ENCODE measurements around the gene CANT1. TPM values are rescaled to one million over a fixed set of nuclear protein-coding genes. Genes with fewer than 3 reads are reported as not detected.

Gene CANT1
- total RNA-seq, 1 donor from 2014 or later, result 39.3 TPM

GRCh38 chr17:78981010-78981888, 28.3 kb downstream of the CANT1 start:
- CTCF ChIA-PET, result interaction anchor here (1.1 kb wide), 1 partner anchor 10 kb away, joined by 4 read pairs; no protein-coding TSS in a partner anchor
- no peak for TF ChIP-seq CTCF (IDR thresholded peaks at IDR 0.05)
- intact Hi-C loops (cut with micrococcal nuclease), result no loop called here
- POLR2A ChIA-PET, result interaction anchor here (0.6 kb wide), 1 partner anchor 799 kb away, joined by 6 read pairs; no protein-coding TSS in a partner anchor
- Mint-ChIP-seq H3K27ac (no peak overlapping the region), H3K4me1 (peaks cover 17% of the 10 kb centered on the region), H3K4me3 (no peak overlapping the region), H3K36me3 (ENCODE audit: low read depth) (no peaks in the 10 kb centered on the region), H3K9me3 (no peaks in the 10 kb centered on the region), H3K27me3 (peaks cover 5% of the 10 kb centered on the region)
- ATAC-seq (ENCODE audit: low read depth), result no peak
- DNase-seq, result no peak

GRCh38 chr17:78980624-78980972, 29.0 kb downstream of the CANT1 start:
- ATAC-seq (ENCODE audit: low read depth) (no peak), DNase-seq (no peak)
- CTCF ChIA-PET, result interaction anchor here (1.1 to 1.2 kb wide), 2 partner anchors 9 to 115 kb away, joined by 3 to 4 read pairs; no protein-coding TSS in a partner anchor
- intact Hi-C loops (cut with micrococcal nuclease), result no loop called here
- POLR2A ChIA-PET, result interaction anchor here (0.6 kb wide), 1 partner anchor 624 kb away, joined by 3 read pairs; no protein-coding TSS in a partner anchor
- H3K36me3 Mint-ChIP-seq (ENCODE audit: low read depth), result no peaks in the 10 kb centered on the region
- no peaks in the 10 kb centered on the region for H3K9me3 Mint-ChIP-seq
- H3K4me1 Mint-ChIP-seq, result peaks cover 11% of the 10 kb centered on the region
- H3K27me3 Mint-ChIP-seq, result no peaks in the 10 kb centered on the region
- TF ChIP-seq CTCF (IDR thresholded peaks at IDR 0.05), result no peak
- H3K4me3 Mint-ChIP-seq, result no peak overlapping the region
- H3K27ac Mint-ChIP-seq, result no peak overlapping the region

- Mint-ChIP-seq H3K27me3 (no peaks in the 10 kb centered on the region), H3K9me3 (no peaks in the 10 kb centered on the region), H3K4me1 (peaks cover 11% of the 10 kb centered on the region), H3K27ac (no peak within 1 kb of the TSS), H3K36me3 (ENCODE audit: low read depth) (no peaks in the 10 kb centered on the region), H3K4me3 (no peak within 1 kb of the TSS)
- intact Hi-C loops (cut with micrococcal nuclease), result no loop called here
- ChIA-PET POLR2A (interaction anchor here (0.6 kb wide), 2 partner anchors 29 to 624 kb away, joined by 3 read pairs; partner anchors contain the start of gene CANT1), CTCF (interaction anchor here (1.0 to 1.6 kb wide), 4 partner anchors 9 to 114 kb away, joined by 3 to 4 read pairs (median 3); no protein-coding TSS in a partner anchor)
- no peak for TF ChIP-seq CTCF (IDR thresholded peaks at IDR 0.05)
- ATAC-seq (ENCODE audit: low read depth) (no peak), DNase-seq (no peak)
Measured at GRCh38 chr17:78979780-78980623, 29.6 kb downstream of the CANT1 start, which contains the start of gene LGALS3BP. TSS of gene LGALS3BP (minus strand) at chr17:78979923. CDS start at chr17:78977191, 2,732 bp downstream.

GRCh38 chr17:78977997-78978973, 31.3 kb downstream of the CANT1 start:
- ChIA-PET CTCF (interaction anchor here (1.0 to 1.6 kb wide), 2 partner anchors 8 to 13 kb away, joined by 3 read pairs; no protein-coding TSS in a partner anchor), POLR2A (interaction anchor here (0.6 kb wide), 1 partner anchor 54 kb away, joined by 7 read pairs; no protein-coding TSS in a partner anchor)
- ATAC-seq (ENCODE audit: low read depth), result no peak
- Mint-ChIP-seq H3K4me1 (peaks cover 11% of the 10 kb centered on the region), H3K36me3 (ENCODE audit: low read depth) (no peaks in the 10 kb centered on the region), H3K27me3 (no peaks in the 10 kb centered on the region), H3K4me3 (no peak overlapping the region), H3K9me3 (no peaks in the 10 kb centered on the region), H3K27ac (no peak overlapping the region)
- intact Hi-C loops (cut with micrococcal nuclease), result no loop called here
- no peak for DNase-seq
- no peak for TF ChIP-seq CTCF (IDR thresholded peaks at IDR 0.05)
